Measurements from ENCODE around the gene ELF1. TPM values are rescaled to one million over a fixed set of nuclear protein-coding genes. Genes with fewer than 3 reads are reported as not detected.

ELF1 gene
- total and polyA plus RNA-seq, 2 of the 4 experiments (the other 2 are of a cell fraction) = 25.4 to 27.6 TPM

DNA sequence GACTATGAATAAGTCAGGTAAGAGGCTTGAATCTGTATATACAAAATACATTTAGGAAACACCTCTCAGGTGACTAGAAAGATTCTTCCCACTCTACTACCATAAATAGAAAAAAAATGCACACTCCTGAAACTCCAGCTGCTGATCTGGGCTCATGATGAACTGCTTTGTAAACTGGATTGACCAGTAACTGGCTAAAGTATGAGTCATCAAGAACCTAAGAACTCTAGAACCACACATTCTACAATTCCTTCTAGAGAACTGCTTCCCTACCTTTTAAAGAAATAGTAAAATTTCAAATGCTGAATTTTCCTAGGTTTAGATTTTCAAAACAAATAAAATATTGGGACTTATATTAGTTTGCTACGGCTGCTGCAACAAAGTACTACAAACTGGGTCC is 55.2 kb downstream of the ELF1 start:
- no peak overlapping the region for H2BK5ac ChIP-seq (ENCODE audit: low read depth, low read length, poor library complexity, severe bottlenecking)
- no TSS peak for BruUV-seq (replicated peaks)
- H3K18ac ChIP-seq (ENCODE audit: low read depth, low read length) = no peak overlapping the region
- H2BK15ac ChIP-seq (ENCODE audit: low read depth, low read length) = no peak overlapping the region
- H2AK5ac ChIP-seq (ENCODE audit: low read depth, low read length) = no peak overlapping the region
- no peak overlapping the region for H3K14ac ChIP-seq (replicated peaks; ENCODE audit: low read depth, low read length)
- peaks cover 4% of the 10 kb centered on the region; the same call in 1 of the 2 replicates for H3K9me1 ChIP-seq (ENCODE audit: insufficient read depth, low read length)
- dilution Hi-C loops (cut with HindIII; ENCODE audit: low sequenced_read_pairs, unreplicated experiment) (no loop called here), in situ Hi-C loops (cut with MboI; ENCODE audit: low sequenced_read_pairs) (no loop called here), intact Hi-C loops (cut with micrococcal nuclease) (no loop called here)
- H3K4ac ChIP-seq (ENCODE audit: low read depth, low read length) = no peak overlapping the region
- peaks cover 22 to 62% of the 10 kb centered on the region in 2 experiments for H3K79me1 ChIP-seq (ENCODE audit: low read depth in 1 of 2, low read length in 2 of 2)
- H3K4me1 ChIP-seq (ENCODE audit: control insufficient read depth, insufficient read depth, low read length) = 0 out of 2 replicates have a peak, but pooled peaks cover 1% of the 10 kb centered on the region
- H3K4me2 ChIP-seq (ENCODE audit: low read depth, low read length) = no peak overlapping the region
- whole genome bisulfite sequencing, 2 experiments (ENCODE audit: extremely low coverage in 2 of 2, insufficient read length in 1 of 2) = no CpG with 5 or more reads among the region's 1 CpG
- CTCF ChIA-PET = no interaction called here
- H3K36me3 ChIP-seq (ENCODE audit: control insufficient read depth, insufficient read depth, low read length) = no peaks in the 10 kb centered on the region
- POLR2A ChIA-PET (ENCODE audit: unreplicated experiment) = no interaction called here
- no peak overlapping the region for H2BK20ac ChIP-seq (ENCODE audit: low read depth, low read length)
- peaks cover 24% of the 10 kb centered on the region for H4K20me1 ChIP-seq (ENCODE audit: insufficient read depth, low read length)
- no peak overlapping the region for H3K9ac ChIP-seq (ENCODE audit: low read depth, low read length)
- no peak overlapping the region for H3K27ac ChIP-seq (ENCODE audit: insufficient read depth, low read length)
- no peak overlapping the region for H3K23ac ChIP-seq (ENCODE audit: low read depth, low read length)
- no peak overlapping the region for H4K8ac ChIP-seq (ENCODE audit: low read depth in 2 of 2, low read length in 2 of 2)
- no peak overlapping the region for H2BK120ac ChIP-seq (ENCODE audit: low read depth, low read length)
- ATAC-seq (ENCODE audit: low read depth) (peak; percentile 46; the same call in 1 of the 2 replicates), DNase-seq (peak; percentile 66)
- no peak overlapping the region for H3K56ac ChIP-seq (ENCODE audit: extremely low read depth, insufficient read depth, low read length)
- no peak overlapping the region for H4K91ac ChIP-seq (ENCODE audit: insufficient read depth, low read depth, low read length)
- peak; percentile 79 for TF ChIP-seq FOS (IDR thresholded peaks at IDR 0.05; ENCODE audit: low read depth, low read length)
- TF ChIP-seq, protein P1, sequence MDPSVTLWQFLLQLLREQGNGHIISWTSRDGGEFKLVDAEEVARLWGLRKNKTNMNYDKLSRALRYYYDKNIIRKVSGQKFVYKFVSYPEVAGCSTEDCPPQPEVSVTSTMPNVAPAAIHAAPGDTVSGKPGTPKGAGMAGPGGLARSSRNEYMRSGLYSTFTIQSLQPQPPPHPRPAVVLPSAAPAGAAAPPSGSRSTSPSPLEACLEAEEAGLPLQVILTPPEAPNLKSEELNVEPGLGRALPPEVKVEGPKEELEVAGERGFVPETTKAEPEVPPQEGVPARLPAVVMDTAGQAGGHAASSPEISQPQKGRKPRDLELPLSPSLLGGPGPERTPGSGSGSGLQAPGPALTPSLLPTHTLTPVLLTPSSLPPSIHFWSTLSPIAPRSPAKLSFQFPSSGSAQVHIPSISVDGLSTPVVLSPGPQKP (IDR thresholded peaks at IDR 0.05; ENCODE audit: borderline replicate concordance, low read depth, low read length) = no peak
- no peak overlapping the region for H2AFZ ChIP-seq (replicated peaks; ENCODE audit: low read length, poor library complexity)
- no peak overlapping the region for H3K4me3 ChIP-seq (ENCODE audit: insufficient read depth, low read depth, low read length)
- no peaks in the 10 kb centered on the region for H3K27me3 ChIP-seq (ENCODE audit: control insufficient read depth, insufficient read depth, low read length)
- H3K9me3 ChIP-seq (ENCODE audit: control insufficient read depth, insufficient read depth, low read length) = no peaks in the 10 kb centered on the region
- H2AK9ac ChIP-seq (replicated peaks; ENCODE audit: low read depth, low read length, poor library complexity) = no peak overlapping the region
- no peak overlapping the region for H4K5ac ChIP-seq (ENCODE audit: low read depth, low read length)
